GM06990 (cell line): Measurements from ENCODE around the gene TCN1.
"Not testable (repeated sequence)": the region's sequence is repeated elsewhere in the genome, so short reads cannot be mapped to it uniquely, and the experiment has no call there.

Experiments
- DNase-seq: peaks from one replicate; pipeline ENCODE4 v3.0.0-alpha.2; 2011; ENCODE audit not compliant: insufficient read length; ENCODE audit errors: extremely low read depth
- H3K27me3 ChIP-seq: replicated peaks from 2 replicates; pipeline ENCODE4 v1.6.0; 2011; ENCODE audit warnings: low read length; ENCODE audit not compliant: control insufficient read depth, insufficient read depth
- H3K36me3 ChIP-seq: 2 replicates; pipeline ENCODE4 v1.5.1; 2011; ENCODE audit warnings: low read length; ENCODE audit not compliant: control insufficient read depth, insufficient read depth
- H3K4me3 ChIP-seq: replicated peaks from 2 replicates; pipeline ENCODE4 v1.5.1; 2011; ENCODE audit warnings: low read depth, mild to moderate bottlenecking, control low read depth, low read length
- CTCF ChIP-seq: IDR thresholded peaks from 2 replicates; pipeline ENCODE4 v1.5.1; 2011; ENCODE audit warnings: low read length, control low read depth, mild to moderate bottlenecking, inconsistent platforms; ENCODE audit not compliant: insufficient read depth, poor library complexity, severe bottlenecking

Gene TCN1

GRCh38 chr11:59865031-59865430 lies 1.3 kb downstream of the TCN1 start:
- TF ChIP-seq CTCF, result no peak
- DNase-seq, result no peak
- Histone ChIP-seq H3K4me3 (no peak overlapping the region), H3K36me3 (no peaks in the 10 kb centered on the region), H3K27me3 (no peaks in the 10 kb centered on the region)

- no peak overlapping the region for H3K4me3 ChIP-seq
- H3K27me3 ChIP-seq, result no peaks in the 10 kb centered on the region
- no peaks in the 10 kb centered on the region for H3K36me3 ChIP-seq
- no peak for DNase-seq
- no peak for TF ChIP-seq CTCF
Measured at GRCh38 chr11:59862252-59862651, 4.0 kb downstream of the TCN1 start.

- no peaks in the 10 kb centered on the region for H3K36me3 ChIP-seq
- DNase-seq, result no peak
- TF ChIP-seq CTCF, result no peak
- H3K27me3 ChIP-seq, result no peaks in the 10 kb centered on the region
- no peak overlapping the region for H3K4me3 ChIP-seq
Measured at GRCh38 chr11:59859673-59860072, 6.6 kb downstream of the TCN1 start.

GRCh38 chr11:59857439-59858434 lies 8.6 kb downstream of the TCN1 start:
- Histone ChIP-seq H3K36me3 (no peaks in the 10 kb centered on the region), H3K4me3 (no peak overlapping the region), H3K27me3 (no peaks in the 10 kb centered on the region)
- no peak for DNase-seq
- TF ChIP-seq CTCF, result no peak

GRCh38 chr11:59854871-59855270 lies 11.4 kb downstream of the TCN1 start:
- H3K27me3 ChIP-seq, result no peaks in the 10 kb centered on the region
- no peak for DNase-seq
- H3K4me3 ChIP-seq, result no peak overlapping the region
- no peaks in the 10 kb centered on the region for H3K36me3 ChIP-seq
- no peak for TF ChIP-seq CTCF

- H3K27me3 ChIP-seq, DNase-seq, H3K4me3 ChIP-seq, H3K36me3 ChIP-seq: not testable (repeated sequence)
Measured at GRCh38 chr11:59851416-59851815, 14.9 kb downstream of the TCN1 start.

- H3K4me3 ChIP-seq, DNase-seq, H3K36me3 ChIP-seq, H3K27me3 ChIP-seq: not testable (repeated sequence)
Measured at GRCh38 chr11:59849551-59849950, 16.7 kb downstream of the TCN1 start.
